GM18873 (cell line): Measurements from ENCODE around the gene CCDC149.

Experiments
- ATAC-seq: cut with Tn5 transposase; IDR thresholded peaks from one replicate; pipeline ENCODE4 v1.9.1; 2021; ENCODE audit warnings: mild to moderate bottlenecking, moderate library complexity, moderate number of reproducible peaks; ENCODE audit not compliant: unreplicated experiment, low FRiP score

CCDC149 gene

GRCh38 chr4:24912252-24913118, at the start of gene CCDC149:
Gene CCDC149 (minus strand): TSS chr4:24913042. CDS start chr4:24912864, 178 bp downstream.
- ATAC-seq = no peak

GRCh38 chr4:24957886-24958285, 45.0 kb upstream of the CCDC149 start:
- no peak for ATAC-seq

- no peak for ATAC-seq
Observed at GRCh38 chr4:24956763-24957162, 43.9 kb upstream of the CCDC149 start.

- no peak for ATAC-seq
Observed at GRCh38 chr4:24956091-24956490, 43.2 kb upstream of the CCDC149 start.

- ATAC-seq = no peak
Observed at GRCh38 chr4:24952667-24953066, 39.8 kb upstream of the CCDC149 start.

- ATAC-seq = no peak
Observed at GRCh38 chr4:24949970-24950369, 37.1 kb upstream of the CCDC149 start.

- ATAC-seq = no peak
Observed at GRCh38 chr4:24937917-24938281, 25.1 kb upstream of the CCDC149 start.

- ATAC-seq = no peak
Observed at GRCh38 chr4:24937176-24937916, 24.5 kb upstream of the CCDC149 start.

GRCh38 chr4:24935856-24936255, 23.0 kb upstream of the CCDC149 start:
- no peak for ATAC-seq

GRCh38 chr4:24934311-24934710, 21.5 kb upstream of the CCDC149 start:
- no peak for ATAC-seq

GRCh38 chr4:24933684-24934275, 20.9 kb upstream of the CCDC149 start:
- no peak for ATAC-seq

- no peak for ATAC-seq
Observed at GRCh38 chr4:24932515-24933225, 19.8 kb upstream of the CCDC149 start.

- no peak for ATAC-seq
Observed at GRCh38 chr4:24930151-24930550, 17.3 kb upstream of the CCDC149 start.

GRCh38 chr4:24928708-24929107, 15.9 kb upstream of the CCDC149 start:
- no peak for ATAC-seq

- ATAC-seq = no peak
Observed at GRCh38 chr4:24927049-24927448, 14.2 kb upstream of the CCDC149 start.

GRCh38 chr4:24924309-24924781, 11.5 kb upstream of the CCDC149 start:
- ATAC-seq = no peak

- no peak for ATAC-seq
Observed at GRCh38 chr4:24923550-24923949, 10.7 kb upstream of the CCDC149 start.

GRCh38 chr4:24923002-24923401, 10.2 kb upstream of the CCDC149 start:
- no peak for ATAC-seq

GRCh38 chr4:24922416-24922815, 9.6 kb upstream of the CCDC149 start:
- no peak for ATAC-seq

GRCh38 chr4:24921491-24921890, 8.6 kb upstream of the CCDC149 start:
- no peak for ATAC-seq

GRCh38 chr4:24920008-24920407, 7.2 kb upstream of the CCDC149 start:
- ATAC-seq = no peak
